ENCODE results near the gene VAC14. TPM values are rescaled to one million over a fixed set of nuclear protein-coding genes. Genes with fewer than 3 reads are reported as not detected.

Gene VAC14
- polyA plus RNA-seq, 3 donors: 20.7 to 49.4 (median 31.1) TPM

DNA sequence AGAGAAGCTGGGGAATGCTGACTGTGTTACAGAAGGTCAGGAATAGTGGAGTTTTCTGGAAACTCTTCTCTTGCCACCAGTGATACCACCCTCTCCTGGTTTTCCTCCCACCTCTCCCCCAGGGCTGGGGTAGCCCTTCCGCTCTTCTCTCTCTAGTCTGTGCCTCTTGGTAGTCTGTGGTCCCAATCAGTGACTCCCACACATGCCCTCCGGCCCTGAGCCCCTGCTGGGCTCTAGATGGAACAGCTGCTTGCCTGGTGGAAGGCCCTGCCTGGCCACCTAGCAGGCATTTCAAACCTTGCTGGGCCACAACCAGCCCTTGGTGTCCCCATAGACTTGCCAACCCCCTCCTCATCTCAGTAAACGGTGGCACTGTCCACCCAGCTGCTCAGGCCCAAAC, 99.9 kb downstream of the VAC14 start:
- no peak overlapping the region for H3K4me3 ChIP-seq (replicated peaks in 1 of 3; ENCODE audit: low read depth in 2 of 3, low read length in 3 of 3)
- Mint-ChIP-seq H3K4me1 (peaks cover 35% of the 10 kb centered on the region), H3K27me3 (ENCODE audit: low read depth in 3 of 3) (peaks cover 0 to 2% (median 0%) of the 10 kb centered on the region in 3 donors), H3K27ac (peak overlapping the region in 1 of 7 donors; percentile 45), H3K4me3 (no peak overlapping the region), H3K36me3 (peaks cover 18 to 44% of the 10 kb centered on the region in 2 donors), H3K9me3 (no peaks in the 10 kb centered on the region)
- H2AFZ ChIP-seq (ENCODE audit: insufficient read depth, low read depth, low read length, poor library complexity, severe bottlenecking): no peak overlapping the region
- peaks cover 15 to 18% of the 10 kb centered on the region in 2 donors for H3K4me1 ChIP-seq (ENCODE audit: control insufficient read depth in 1 of 2, insufficient read depth in 2 of 2, low read length in 2 of 2)
- H3K9ac ChIP-seq (ENCODE audit: insufficient read depth, low read length, poor library complexity, severe bottlenecking): peak overlapping the region; percentile 8
- H3K9me3 ChIP-seq (replicated peaks in 1 of 2; ENCODE audit: control insufficient read depth in 1 of 2, insufficient read depth in 1 of 2, low read length in 2 of 2): no peaks in the 10 kb centered on the region
- WGBS (ENCODE audit: insufficient coverage): 81% methylated on average over 3 of the region's 3 CpGs
- no peak overlapping the region for H3K4me2 ChIP-seq (replicated peaks; ENCODE audit: extremely low read depth, low read length, poor library complexity, severe bottlenecking)
- no peaks in the 10 kb centered on the region for H3K79me2 ChIP-seq (ENCODE audit: insufficient read depth, low read length)
- TF ChIP-seq, protein P1, sequence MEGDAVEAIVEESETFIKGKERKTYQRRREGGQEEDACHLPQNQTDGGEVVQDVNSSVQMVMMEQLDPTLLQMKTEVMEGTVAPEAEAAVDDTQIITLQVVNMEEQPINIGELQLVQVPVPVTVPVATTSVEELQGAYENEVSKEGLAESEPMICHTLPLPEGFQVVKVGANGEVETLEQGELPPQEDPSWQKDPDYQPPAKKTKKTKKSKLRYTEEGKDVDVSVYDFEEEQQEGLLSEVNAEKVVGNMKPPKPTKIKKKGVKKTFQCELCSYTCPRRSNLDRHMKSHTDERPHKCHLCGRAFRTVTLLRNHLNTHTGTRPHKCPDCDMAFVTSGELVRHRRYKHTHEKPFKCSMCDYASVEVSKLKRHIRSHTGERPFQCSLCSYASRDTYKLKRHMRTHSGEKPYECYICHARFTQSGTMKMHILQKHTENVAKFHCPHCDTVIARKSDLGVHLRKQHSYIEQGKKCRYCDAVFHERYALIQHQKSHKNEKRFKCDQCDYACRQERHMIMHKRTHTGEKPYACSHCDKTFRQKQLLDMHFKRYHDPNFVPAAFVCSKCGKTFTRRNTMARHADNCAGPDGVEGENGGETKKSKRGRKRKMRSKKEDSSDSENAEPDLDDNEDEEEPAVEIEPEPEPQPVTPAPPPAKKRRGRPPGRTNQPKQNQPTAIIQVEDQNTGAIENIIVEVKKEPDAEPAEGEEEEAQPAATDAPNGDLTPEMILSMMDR (IDR thresholded peaks at IDR 0.05): no peak
- H3K27ac ChIP-seq (ENCODE audit: low read depth in 1 of 2, low read length in 2 of 2): no peak overlapping the region
- peaks cover 20 to 30% of the 10 kb centered on the region in 2 donors for H3K36me3 ChIP-seq (replicated peaks in 1 of 2; ENCODE audit: control insufficient read depth in 1 of 2, insufficient read depth in 2 of 2, low read length in 2 of 2)
- peaks cover 13% of the 10 kb centered on the region for H4K20me1 ChIP-seq (ENCODE audit: insufficient read depth, low read length)
- intact Hi-C loops (cut with micrococcal nuclease): no loop called here
- H3K27me3 ChIP-seq (ENCODE audit: control insufficient read depth in 2 of 2, insufficient read depth in 2 of 2, low read length in 2 of 2): no peaks in the 10 kb centered on the region
- no peak for DNase-seq

DNA sequence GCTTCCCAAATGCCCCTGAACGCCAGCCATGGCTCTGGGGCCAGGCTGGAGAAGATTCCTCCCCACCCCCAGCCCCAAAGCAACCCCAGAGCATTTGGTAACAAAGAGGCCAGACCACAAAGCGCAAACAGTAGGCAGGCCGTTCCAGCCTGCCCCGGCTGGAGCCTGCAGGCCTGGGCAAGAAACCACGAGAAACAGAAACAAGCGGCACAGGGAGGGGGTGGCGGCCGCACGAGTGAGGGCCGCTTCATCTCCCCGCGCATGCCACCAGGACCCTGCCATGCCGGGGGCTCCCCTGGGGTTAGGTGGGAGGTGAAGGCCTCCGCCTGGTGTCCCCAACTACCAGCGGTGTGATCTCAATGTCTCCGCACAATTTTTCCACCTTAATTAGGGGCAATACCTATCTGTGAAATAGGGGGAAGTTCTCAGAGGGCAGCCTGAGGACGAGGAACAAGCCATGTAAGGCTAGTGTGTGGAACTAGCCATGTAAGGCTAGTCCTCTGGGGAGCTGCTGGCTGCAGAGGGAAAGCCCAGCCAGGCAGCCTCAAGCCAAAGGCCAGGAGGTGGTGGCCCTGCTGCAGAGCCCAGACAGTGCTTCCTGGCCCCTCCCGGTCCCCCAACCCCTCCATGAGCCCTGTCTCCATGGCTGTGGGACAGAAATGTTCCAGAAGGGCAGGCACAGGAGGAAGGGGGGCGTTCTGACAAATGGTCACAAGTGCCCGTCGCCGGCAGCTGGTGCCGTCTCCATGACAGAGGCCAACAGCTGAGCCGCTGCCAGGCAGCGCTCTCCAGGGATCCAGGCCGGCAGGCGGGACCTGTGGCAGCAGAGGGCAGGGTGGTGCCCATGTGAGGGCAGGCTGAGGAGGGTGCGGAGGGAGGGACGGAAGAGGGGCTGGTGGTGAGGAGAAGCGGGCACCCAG, 100.6 kb downstream of the VAC14 start:
- peaks cover 26 to 35% of the 10 kb centered on the region in 2 donors for H3K36me3 ChIP-seq (replicated peaks in 1 of 2; ENCODE audit: control insufficient read depth in 1 of 2, insufficient read depth in 2 of 2, low read length in 2 of 2)
- H3K9ac ChIP-seq (ENCODE audit: insufficient read depth, low read length, poor library complexity, severe bottlenecking): no peak overlapping the region
- H2AFZ ChIP-seq (ENCODE audit: insufficient read depth, low read depth, low read length, poor library complexity, severe bottlenecking): no peak overlapping the region
- Mint-ChIP-seq H3K27ac (peak overlapping the region in 2 of 7 donors; percentile 0 to 2), H3K9me3 (no peaks in the 10 kb centered on the region), H3K4me1 (peaks cover 35% of the 10 kb centered on the region), H3K27me3 (ENCODE audit: low read depth in 3 of 3) (peaks cover 0 to 2% (median 1%) of the 10 kb centered on the region in 3 donors), H3K4me3 (no peak overlapping the region), H3K36me3 (peaks cover 18 to 51% of the 10 kb centered on the region in 2 donors)
- intact Hi-C loops (cut with micrococcal nuclease): no loop called here
- TF ChIP-seq, protein P1 (IDR thresholded peaks at IDR 0.05): no peak
- H3K4me3 ChIP-seq (replicated peaks in 1 of 3; ENCODE audit: low read depth in 2 of 3, low read length in 3 of 3): no peak overlapping the region
- 37% methylated on average over 23 of the region's 30 CpGs for WGBS (ENCODE audit: insufficient coverage)
- DNase-seq: no peak
- H4K20me1 ChIP-seq (ENCODE audit: insufficient read depth, low read length): peaks cover 10% of the 10 kb centered on the region
- H3K27me3 ChIP-seq (ENCODE audit: control insufficient read depth in 2 of 2, insufficient read depth in 2 of 2, low read length in 2 of 2): no peaks in the 10 kb centered on the region
- no peak overlapping the region for H3K4me2 ChIP-seq (replicated peaks; ENCODE audit: extremely low read depth, low read length, poor library complexity, severe bottlenecking)
- no peaks in the 10 kb centered on the region for H3K79me2 ChIP-seq (ENCODE audit: insufficient read depth, low read length)
- H3K9me3 ChIP-seq (replicated peaks in 1 of 2; ENCODE audit: control insufficient read depth in 1 of 2, insufficient read depth in 1 of 2, low read length in 2 of 2): no peaks in the 10 kb centered on the region
- H3K4me1 ChIP-seq (ENCODE audit: control insufficient read depth in 1 of 2, insufficient read depth in 2 of 2, low read length in 2 of 2): peaks cover 15 to 18% of the 10 kb centered on the region in 2 donors
- H3K27ac ChIP-seq (ENCODE audit: low read depth in 1 of 2, low read length in 2 of 2): no peak overlapping the region
